Measurements from ENCODE around the gene ZBED6.
A peak's percentile ranks its signal among the peaks of the same experiment; 100 is the strongest.
"Not testable (repeated sequence)": the region's sequence is repeated elsewhere in the genome, so short reads cannot be mapped to it uniquely, and the experiment has no call there.

ZBED6 gene

GRCh38 chr1:203795441-203796235, at the start of gene ZBED6, which contains the start of gene ZC3H11A:
TSS of gene ZBED6 (plus strand) at chr1:203795623. CDS start at chr1:203797523, 1,900 bp downstream.
TSS of gene ZC3H11A (plus strand) at chr1:203795623. CDS start at chr1:203817071, 21,448 bp downstream.
- DNase-seq = peak; percentile 95
- peak within 1 kb of the TSS; percentile 96 for H3K4me3 Mint-ChIP-seq
- peaks cover 47% of the 10 kb centered on the region for H3K4me1 Mint-ChIP-seq (ENCODE audit: low read depth)
- peak within 1 kb of the TSS; percentile 98 for H3K27ac Mint-ChIP-seq
- H3K36me3 Mint-ChIP-seq (ENCODE audit: low read depth) = peaks cover 50% of the 10 kb centered on the region
- H3K27me3 Mint-ChIP-seq = no peaks in the 10 kb centered on the region
- peaks cover 4% of the 10 kb centered on the region for H3K9me3 Mint-ChIP-seq

- H3K27ac Mint-ChIP-seq = no peak overlapping the region
Measured at GRCh38 chr1:203746281-203746680, 49.1 kb upstream of the ZBED6 start.

DNA sequence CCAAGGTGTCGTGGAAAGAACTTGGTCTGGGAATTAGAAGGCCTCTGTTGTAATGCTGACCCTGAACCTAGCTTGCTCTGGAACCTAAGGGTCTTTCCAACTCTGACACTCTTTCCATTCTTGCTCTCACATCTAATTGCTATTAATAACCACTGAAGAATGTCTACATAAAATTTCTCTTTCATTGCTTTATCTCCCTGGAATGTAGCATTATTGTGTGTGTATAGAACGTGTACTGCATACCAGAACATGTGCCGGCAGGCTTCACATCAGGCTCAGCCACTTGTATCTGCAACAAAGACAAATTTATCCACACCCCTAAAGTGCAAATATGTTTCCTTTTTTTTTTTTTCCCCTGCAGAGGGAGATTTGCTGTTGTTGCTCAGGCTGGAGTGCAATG, 44.4 kb upstream of the ZBED6 start:
- Mint-ChIP-seq H3K4me3 (no peak overlapping the region), H3K9me3 (no peaks in the 10 kb centered on the region), H3K27me3 (no peaks in the 10 kb centered on the region), H3K27ac (no peak overlapping the region), H3K4me1 (ENCODE audit: low read depth) (peaks cover 26% of the 10 kb centered on the region), H3K36me3 (ENCODE audit: low read depth) (no peaks in the 10 kb centered on the region)
- DNase-seq = no peak

More at GRCh38 chr1:203746281-203746680, 49.1 kb upstream of the ZBED6 start:
- Mint-ChIP-seq H3K36me3 (ENCODE audit: low read depth) (peaks cover 9% of the 10 kb centered on the region), H3K4me1 (ENCODE audit: low read depth) (peaks cover 26% of the 10 kb centered on the region), H3K27me3 (no peaks in the 10 kb centered on the region), H3K9me3 (no peaks in the 10 kb centered on the region), H3K4me3 (no peak overlapping the region)
- DNase-seq = no peak

DNA sequence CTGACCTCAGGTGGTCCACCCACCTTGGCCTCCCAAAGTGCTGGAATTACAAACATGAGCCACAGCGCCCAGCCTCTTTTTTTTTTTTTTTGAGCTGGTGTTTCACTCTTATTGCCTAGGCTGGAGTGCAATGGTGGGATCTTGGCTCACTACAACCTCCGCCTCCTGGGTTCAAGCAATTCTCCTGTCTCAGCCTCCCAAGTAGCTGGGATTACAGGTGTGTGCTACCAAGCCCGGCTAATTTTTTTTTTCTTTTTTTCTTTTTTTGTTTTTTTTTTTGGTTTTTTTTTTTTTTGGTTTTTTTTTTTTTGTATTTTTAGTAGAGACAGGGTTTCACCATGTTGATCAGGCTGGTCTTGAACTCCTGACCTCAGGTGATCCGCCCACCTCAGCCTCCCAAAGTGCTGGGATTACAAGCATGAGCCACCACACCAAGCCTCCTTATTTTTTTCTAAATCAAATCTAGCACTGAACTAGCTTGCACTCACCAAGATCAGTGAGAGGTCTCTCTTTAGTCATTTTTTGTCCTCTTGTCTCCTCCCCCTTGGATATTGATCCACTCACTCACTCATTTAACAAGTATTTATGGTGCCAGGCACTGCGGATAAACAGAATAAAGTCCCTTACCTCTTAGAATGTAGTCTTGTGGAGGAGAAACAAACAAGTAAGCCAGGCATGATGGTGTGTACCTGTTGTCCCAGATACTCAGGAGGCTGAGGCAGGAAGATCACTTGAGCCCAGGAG, 43.6 kb upstream of the ZBED6 start:
- not testable (repeated sequence) for H3K27me3 Mint-ChIP-seq; H3K9me3 Mint-ChIP-seq; H3K36me3 Mint-ChIP-seq (ENCODE audit: low read depth); DNase-seq; H3K4me3 Mint-ChIP-seq
- Mint-ChIP-seq H3K27ac (peak overlapping the region; percentile 47), H3K4me1 (ENCODE audit: low read depth) (peaks cover 32% of the 10 kb centered on the region)

- Mint-ChIP-seq H3K27ac (peak overlapping the region; percentile 92), H3K27me3 (no peaks in the 10 kb centered on the region), H3K36me3 (ENCODE audit: low read depth) (no peaks in the 10 kb centered on the region), H3K9me3 (no peaks in the 10 kb centered on the region), H3K4me3 (peak overlapping the region; percentile 36), H3K4me1 (ENCODE audit: low read depth) (peaks cover 35% of the 10 kb centered on the region)
- DNase-seq = no peak
Measured at GRCh38 chr1:203754455-203754864, 41.0 kb upstream of the ZBED6 start.

DNA sequence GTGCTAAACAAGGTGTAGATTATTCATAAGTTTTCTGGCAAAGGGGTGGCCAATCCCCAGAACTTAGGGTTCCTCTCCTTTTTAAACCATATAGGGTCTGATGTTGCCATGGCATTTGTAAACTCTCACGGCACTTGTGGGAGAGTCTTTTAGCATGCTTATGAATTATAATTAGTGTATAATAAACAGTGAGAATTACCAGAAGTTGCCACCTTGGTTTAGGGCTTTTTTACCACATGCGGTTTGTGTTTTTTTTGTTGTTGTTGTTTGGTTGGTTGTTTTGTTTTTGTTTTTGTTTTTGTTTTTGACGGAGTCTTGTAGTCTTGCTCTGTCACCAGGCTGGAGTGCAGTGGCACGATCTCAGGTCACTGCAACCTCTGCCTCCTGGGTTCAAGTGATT, 39.4 kb upstream of the ZBED6 start:
- no peak overlapping the region for H3K4me3 Mint-ChIP-seq
- H3K27me3 Mint-ChIP-seq = no peaks in the 10 kb centered on the region
- H3K4me1 Mint-ChIP-seq (ENCODE audit: low read depth) = peaks cover 35% of the 10 kb centered on the region
- no peaks in the 10 kb centered on the region for H3K9me3 Mint-ChIP-seq
- H3K27ac Mint-ChIP-seq = peak overlapping the region; percentile 40
- no peak for DNase-seq
- no peaks in the 10 kb centered on the region for H3K36me3 Mint-ChIP-seq (ENCODE audit: low read depth)

- H3K36me3 Mint-ChIP-seq (ENCODE audit: low read depth); H3K4me3 Mint-ChIP-seq; H3K9me3 Mint-ChIP-seq; DNase-seq; H3K27me3 Mint-ChIP-seq; H3K27ac Mint-ChIP-seq: not testable (repeated sequence)
- H3K4me1 Mint-ChIP-seq (ENCODE audit: low read depth) = peaks cover 42% of the 10 kb centered on the region
Measured at GRCh38 chr1:203758749-203759148, 36.7 kb upstream of the ZBED6 start.

- Mint-ChIP-seq H3K9me3 (no peaks in the 10 kb centered on the region), H3K36me3 (ENCODE audit: low read depth) (peaks cover 5% of the 10 kb centered on the region), H3K4me1 (ENCODE audit: low read depth) (peaks cover 41% of the 10 kb centered on the region), H3K27ac (no peak overlapping the region), H3K4me3 (no peak overlapping the region), H3K27me3 (no peaks in the 10 kb centered on the region)
- no peak for DNase-seq
Measured at GRCh38 chr1:203760506-203760905, 34.9 kb upstream of the ZBED6 start.

DNA sequence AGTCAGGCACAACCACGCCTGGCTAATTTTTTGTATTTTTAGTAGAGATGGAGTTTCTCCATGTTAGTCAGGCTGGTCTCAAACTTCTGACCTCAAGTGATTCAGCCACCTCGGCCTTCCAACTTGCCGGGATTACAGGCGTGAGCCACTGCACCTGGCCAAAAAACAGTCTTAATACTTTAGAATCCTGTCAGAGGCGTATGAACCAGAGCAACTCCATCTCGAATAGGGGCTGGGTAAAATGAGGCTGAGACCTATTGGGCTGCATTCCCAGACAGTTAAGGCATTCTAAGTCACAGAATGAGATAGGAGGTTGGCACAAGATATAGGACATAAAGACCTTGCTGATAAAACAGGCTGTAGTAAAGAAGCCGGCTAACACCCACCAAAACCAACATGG, 33.5 kb upstream of the ZBED6 start:
- H3K4me3 Mint-ChIP-seq, DNase-seq, H3K9me3 Mint-ChIP-seq, H3K27me3 Mint-ChIP-seq: not testable (repeated sequence)
- Mint-ChIP-seq H3K36me3 (ENCODE audit: low read depth) (peaks cover 13% of the 10 kb centered on the region), H3K27ac (peak overlapping the region; percentile 24), H3K4me1 (ENCODE audit: low read depth) (peaks cover 36% of the 10 kb centered on the region)

- H3K27me3 Mint-ChIP-seq = no peaks in the 10 kb centered on the region
- H3K36me3 Mint-ChIP-seq (ENCODE audit: low read depth) = peaks cover 18% of the 10 kb centered on the region
- no peaks in the 10 kb centered on the region for H3K9me3 Mint-ChIP-seq
- H3K4me1 Mint-ChIP-seq (ENCODE audit: low read depth) = peaks cover 46% of the 10 kb centered on the region
- H3K4me3 Mint-ChIP-seq = peak overlapping the region; percentile 8
- peak overlapping the region; percentile 100 for H3K27ac Mint-ChIP-seq
- DNase-seq = no peak
Measured at GRCh38 chr1:203763505-203763904, 31.9 kb upstream of the ZBED6 start.

DNA sequence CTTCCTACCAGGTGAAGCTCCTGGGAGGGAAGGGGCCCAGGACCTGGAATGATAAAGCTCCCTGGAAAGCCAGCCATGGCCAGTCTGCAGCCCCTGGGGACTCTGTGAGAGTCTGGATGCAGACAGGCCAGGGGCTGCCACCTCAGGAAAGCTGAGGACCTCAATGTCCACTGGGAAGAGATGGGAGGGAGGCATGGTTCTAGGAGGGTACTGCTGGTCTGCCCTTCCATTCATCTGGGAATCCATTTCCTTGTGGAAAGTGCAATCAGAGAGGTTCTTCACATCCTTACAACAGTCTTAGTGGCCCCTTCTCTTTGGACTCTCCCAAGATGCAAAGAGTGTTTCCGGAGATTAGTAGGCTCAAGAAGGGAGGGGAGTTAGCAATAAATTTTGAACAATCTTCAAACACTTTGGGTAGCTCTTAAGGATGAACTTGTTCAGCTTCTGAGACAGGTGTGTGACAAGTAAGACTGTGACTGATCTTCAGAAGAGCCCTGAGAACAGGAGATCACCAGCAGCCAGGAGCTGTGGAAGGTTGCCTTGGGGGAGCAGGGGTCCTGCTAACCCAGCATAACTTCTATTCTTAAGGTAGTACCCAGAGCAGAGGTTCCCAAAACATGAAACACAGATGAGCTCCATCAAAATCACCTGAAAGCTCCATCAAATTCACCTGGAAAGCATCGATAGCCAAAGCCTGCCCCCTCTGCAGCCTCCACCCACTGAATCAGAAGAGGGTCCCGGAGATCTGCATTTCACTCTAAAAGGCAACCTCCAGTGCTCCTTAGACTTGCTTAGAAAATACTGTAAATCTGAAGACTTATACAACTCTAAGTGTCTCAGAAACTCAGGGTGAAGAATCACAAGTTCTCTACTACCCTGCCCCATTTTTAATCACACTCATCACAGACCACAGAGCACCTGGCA, 31.1 kb upstream of the ZBED6 start:
- Mint-ChIP-seq H3K36me3 (ENCODE audit: low read depth) (peaks cover 27% of the 10 kb centered on the region), H3K4me3 (peak overlapping the region; percentile 93), H3K9me3 (no peaks in the 10 kb centered on the region), H3K27ac (peak overlapping the region; percentile 100), H3K4me1 (ENCODE audit: low read depth) (peaks cover 49% of the 10 kb centered on the region), H3K27me3 (no peaks in the 10 kb centered on the region)
- DNase-seq = no peak

DNA sequence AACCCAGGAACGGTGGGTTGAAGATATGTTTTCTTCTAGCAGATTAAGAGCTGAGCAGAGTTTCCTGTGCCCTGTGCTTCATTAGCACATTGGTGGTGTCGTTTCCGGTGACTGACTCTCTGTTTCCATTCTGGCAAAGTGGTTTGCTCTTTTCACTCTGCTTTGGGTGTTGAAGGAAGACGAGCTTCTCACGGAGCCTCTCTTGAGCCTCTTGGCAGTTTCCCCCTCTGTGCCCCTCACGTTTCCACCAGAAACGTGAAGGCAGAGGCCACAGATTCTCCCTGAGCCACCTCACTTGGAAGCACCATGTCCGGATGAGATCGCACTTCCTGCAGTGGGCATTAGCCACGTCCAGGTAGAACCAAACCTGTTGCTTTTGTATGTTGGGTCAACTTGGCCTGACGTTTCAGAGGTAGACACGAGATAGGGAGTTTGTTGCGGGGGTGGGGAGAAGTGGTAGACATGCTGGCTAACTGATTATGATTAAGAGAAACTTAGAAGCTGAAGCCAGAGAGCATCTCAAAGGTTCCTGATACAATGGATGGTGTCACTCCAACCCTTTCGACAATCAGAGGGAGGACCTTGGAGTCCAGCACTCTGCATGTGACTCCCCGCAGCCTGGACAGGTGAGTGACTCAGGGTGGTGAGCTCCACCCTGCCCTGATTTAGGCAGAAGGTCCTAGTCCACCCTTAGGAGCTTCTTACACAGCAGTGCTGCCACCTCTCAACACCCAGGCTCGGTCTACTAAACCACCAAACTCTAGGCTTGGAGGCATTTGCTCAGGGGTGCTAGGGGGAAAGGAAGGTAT, 30.2 kb upstream of the ZBED6 start, which contains the start of gene LAX1:
LAX1 (plus strand) TSS at position 155 of the 809 bp plus-strand sequence; CDS start at position 538, 383 bp downstream.
- Mint-ChIP-seq H3K27me3 (no peaks in the 10 kb centered on the region), H3K4me3 (peak within 1 kb of the TSS; percentile 93), H3K36me3 (ENCODE audit: low read depth) (peaks cover 32% of the 10 kb centered on the region), H3K9me3 (no peaks in the 10 kb centered on the region), H3K27ac (peak within 1 kb of the TSS; percentile 100), H3K4me1 (ENCODE audit: low read depth) (peaks cover 54% of the 10 kb centered on the region)
- DNase-seq = peak; percentile 84

- no peaks in the 10 kb centered on the region for H3K9me3 Mint-ChIP-seq
- H3K4me1 Mint-ChIP-seq (ENCODE audit: low read depth) = peaks cover 49% of the 10 kb centered on the region
- H3K4me3 Mint-ChIP-seq = peak overlapping the region; percentile 16
- peaks cover 59% of the 10 kb centered on the region for H3K36me3 Mint-ChIP-seq (ENCODE audit: low read depth)
- peak overlapping the region; percentile 77 for H3K27ac Mint-ChIP-seq
- DNase-seq = no peak
- H3K27me3 Mint-ChIP-seq = no peaks in the 10 kb centered on the region
Measured at GRCh38 chr1:203768256-203768655, 27.2 kb upstream of the ZBED6 start.
